IMR-90 (cell line): ENCODE measurements around the gene FXYD6.

Source experiments
- MAFK ChIP-seq: IDR thresholded peaks from 2 replicates; pipeline ENCODE4 v1.6.1; 2012; ENCODE audit warnings: low read depth, low read length, improper control_type of control experiment
- NFE2L2 ChIP-seq: fragments of 150-350 bp; IDR thresholded peaks from 2 replicates; pipeline ENCODE4 v1.6.1; 2016; ENCODE audit warnings: low read depth, mild to moderate bottlenecking, low read length
- POLR2A ChIP-seq: IDR thresholded peaks from 2 replicates; pipeline ENCODE4 v1.6.1; 2012; ENCODE audit warnings: mild to moderate bottlenecking, low read depth, low read length
- SMC3 ChIP-seq: fragments of 150-350 bp; IDR thresholded peaks from 2 replicates; pipeline ENCODE4 v1.6.1; 2016; ENCODE audit warnings: low read depth, mild to moderate bottlenecking, antibody characterized with exemption, low read length, moderate library complexity
- TF ChIP-seq, protein P1 (sequence below): conservative IDR thresholded peaks from 2 replicates; pipeline ENCODE4 v1.5.1; 2012; ENCODE audit warnings: mild to moderate bottlenecking, low read depth, low read length, improper control_type of control experiment

DNA sequence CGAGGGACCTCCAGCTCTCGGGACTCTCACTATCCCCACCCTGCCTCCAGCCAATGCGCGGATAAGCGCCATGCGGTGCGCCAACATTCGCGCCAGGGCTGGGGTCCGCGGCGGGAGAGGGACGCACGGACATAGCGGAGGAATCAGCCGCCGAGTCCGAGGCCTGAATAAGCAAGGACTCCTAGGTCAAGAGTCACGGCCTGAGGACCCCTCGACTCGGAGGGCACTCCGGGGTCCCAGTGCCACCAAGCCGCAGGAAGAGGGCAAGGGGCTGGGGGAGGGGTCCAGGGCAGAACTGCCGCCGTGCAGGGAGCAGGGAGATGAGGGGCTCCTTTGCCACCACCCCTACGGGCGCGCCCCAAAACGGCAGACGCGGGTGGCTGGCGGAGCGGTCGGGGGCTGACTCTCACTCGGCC lies 80.0 kb downstream of the FXYD6 start:
- TF ChIP-seq, protein P1, sequence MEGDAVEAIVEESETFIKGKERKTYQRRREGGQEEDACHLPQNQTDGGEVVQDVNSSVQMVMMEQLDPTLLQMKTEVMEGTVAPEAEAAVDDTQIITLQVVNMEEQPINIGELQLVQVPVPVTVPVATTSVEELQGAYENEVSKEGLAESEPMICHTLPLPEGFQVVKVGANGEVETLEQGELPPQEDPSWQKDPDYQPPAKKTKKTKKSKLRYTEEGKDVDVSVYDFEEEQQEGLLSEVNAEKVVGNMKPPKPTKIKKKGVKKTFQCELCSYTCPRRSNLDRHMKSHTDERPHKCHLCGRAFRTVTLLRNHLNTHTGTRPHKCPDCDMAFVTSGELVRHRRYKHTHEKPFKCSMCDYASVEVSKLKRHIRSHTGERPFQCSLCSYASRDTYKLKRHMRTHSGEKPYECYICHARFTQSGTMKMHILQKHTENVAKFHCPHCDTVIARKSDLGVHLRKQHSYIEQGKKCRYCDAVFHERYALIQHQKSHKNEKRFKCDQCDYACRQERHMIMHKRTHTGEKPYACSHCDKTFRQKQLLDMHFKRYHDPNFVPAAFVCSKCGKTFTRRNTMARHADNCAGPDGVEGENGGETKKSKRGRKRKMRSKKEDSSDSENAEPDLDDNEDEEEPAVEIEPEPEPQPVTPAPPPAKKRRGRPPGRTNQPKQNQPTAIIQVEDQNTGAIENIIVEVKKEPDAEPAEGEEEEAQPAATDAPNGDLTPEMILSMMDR, result no peak
- TF ChIP-seq POLR2A (no peak), NFE2L2 (no peak), MAFK (no peak), SMC3 (no peak)
